GM12872 (cell line): ENCODE data around the gene TNFSF13B.

ENCODE experiments used
- TF ChIP-seq, protein P1 (sequence below): IDR thresholded peaks from 3 replicates; pipeline ENCODE4 v1.5.1; 2011; ENCODE audit warnings: low read depth, mild to moderate bottlenecking, low read length, moderate library complexity; ENCODE audit not compliant: insufficient read depth

TNFSF13B gene, protein sequence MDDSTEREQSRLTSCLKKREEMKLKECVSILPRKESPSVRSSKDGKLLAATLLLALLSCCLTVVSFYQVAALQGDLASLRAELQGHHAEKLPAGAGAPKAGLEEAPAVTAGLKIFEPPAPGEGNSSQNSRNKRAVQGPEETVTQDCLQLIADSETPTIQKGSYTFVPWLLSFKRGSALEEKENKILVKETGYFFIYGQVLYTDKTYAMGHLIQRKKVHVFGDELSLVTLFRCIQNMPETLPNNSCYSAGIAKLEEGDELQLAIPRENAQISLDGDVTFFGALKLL

DNA sequence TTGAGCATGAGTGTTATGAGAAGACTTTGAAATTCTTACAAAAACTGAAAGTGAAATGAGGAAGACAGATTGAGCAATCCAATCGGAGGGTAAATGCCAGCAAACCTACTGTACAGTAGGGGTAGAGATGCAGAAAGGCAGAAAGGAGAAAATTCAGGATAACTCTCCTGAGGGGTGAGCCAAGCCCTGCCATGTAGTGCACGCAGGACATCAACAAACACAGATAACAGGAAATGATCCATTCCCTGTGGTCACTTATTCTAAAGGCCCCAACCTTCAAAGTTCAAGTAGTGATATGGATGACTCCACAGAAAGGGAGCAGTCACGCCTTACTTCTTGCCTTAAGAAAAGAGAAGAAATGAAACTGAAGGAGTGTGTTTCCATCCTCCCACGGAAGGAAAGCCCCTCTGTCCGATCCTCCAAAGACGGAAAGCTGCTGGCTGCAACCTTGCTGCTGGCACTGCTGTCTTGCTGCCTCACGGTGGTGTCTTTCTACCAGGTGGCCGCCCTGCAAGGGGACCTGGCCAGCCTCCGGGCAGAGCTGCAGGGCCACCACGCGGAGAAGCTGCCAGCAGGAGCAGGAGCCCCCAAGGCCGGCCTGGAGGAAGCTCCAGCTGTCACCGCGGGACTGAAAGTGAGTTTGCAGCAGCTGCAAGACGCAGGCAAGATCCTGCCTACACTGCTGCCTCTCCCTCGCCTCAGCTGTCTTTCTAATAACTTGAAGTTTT lies at the start of gene TNFSF13B:
Gene TNFSF13B (plus strand): TSS at position 118 of the 728 bp plus-strand sequence. CDS start 178 bp downstream, at position 296.
- TF ChIP-seq, protein P1, sequence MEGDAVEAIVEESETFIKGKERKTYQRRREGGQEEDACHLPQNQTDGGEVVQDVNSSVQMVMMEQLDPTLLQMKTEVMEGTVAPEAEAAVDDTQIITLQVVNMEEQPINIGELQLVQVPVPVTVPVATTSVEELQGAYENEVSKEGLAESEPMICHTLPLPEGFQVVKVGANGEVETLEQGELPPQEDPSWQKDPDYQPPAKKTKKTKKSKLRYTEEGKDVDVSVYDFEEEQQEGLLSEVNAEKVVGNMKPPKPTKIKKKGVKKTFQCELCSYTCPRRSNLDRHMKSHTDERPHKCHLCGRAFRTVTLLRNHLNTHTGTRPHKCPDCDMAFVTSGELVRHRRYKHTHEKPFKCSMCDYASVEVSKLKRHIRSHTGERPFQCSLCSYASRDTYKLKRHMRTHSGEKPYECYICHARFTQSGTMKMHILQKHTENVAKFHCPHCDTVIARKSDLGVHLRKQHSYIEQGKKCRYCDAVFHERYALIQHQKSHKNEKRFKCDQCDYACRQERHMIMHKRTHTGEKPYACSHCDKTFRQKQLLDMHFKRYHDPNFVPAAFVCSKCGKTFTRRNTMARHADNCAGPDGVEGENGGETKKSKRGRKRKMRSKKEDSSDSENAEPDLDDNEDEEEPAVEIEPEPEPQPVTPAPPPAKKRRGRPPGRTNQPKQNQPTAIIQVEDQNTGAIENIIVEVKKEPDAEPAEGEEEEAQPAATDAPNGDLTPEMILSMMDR, result peak; percentile 53

DNA sequence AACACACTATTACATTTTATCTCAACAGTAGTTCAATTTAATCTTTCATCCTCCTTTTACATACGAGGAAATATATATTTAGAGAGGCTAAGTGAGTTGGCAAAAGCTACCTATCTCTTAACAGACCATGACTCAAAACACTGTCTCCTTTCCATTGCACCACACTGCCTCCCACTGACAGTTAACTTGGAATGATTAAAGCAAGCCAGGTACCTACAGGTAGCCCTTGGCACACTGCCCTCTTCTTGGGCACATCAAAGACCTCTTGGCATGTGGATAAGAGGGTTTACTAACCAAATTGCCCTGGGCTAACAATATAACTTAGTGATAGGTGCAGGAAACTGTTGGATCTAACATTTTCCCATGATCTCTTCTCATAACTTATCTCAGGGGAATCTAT lies 49.5 kb upstream of the TNFSF13B start:
- TF ChIP-seq, protein P1, result 0 out of 3 replicates have a peak, but pooled peaks have one; percentile 10

DNA sequence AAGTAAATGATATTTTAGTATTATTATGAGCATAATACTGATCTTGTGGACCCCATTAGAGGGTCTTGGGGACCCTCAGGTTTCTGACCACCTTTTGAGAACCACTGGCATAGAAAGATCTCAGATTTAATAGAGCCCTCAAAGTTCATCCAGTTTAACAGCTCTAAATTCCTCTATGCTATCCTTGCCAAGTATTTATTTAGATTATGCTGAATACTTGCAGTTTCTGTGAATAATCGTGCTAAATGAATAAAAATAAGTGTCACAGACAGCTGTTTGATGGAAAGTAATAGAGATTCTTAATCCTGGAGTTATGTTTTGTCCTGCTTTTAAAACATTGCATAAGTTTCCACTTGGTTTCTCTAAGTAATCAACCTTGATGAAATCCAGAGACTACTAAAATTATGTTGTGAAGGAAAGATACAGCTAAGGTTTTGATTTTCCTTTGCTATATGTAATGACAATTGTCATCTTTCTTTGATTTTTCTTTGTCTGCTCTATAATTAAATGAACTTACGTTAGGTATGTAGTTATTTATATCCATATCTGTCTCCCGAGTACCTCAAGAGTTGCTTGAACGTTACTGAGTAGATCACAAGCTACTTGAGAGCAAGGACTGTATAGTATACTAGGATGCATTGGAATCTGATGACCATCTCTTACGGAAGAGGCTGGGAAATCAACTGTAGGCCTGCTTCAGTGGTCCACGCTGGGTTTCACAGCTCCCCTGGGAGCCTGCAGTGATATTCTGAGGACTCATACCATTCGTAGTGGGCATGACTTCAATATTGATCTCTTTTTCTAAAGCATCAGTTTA lies 45.6 kb upstream of the TNFSF13B start:
- TF ChIP-seq, protein P1, result no peak

DNA sequence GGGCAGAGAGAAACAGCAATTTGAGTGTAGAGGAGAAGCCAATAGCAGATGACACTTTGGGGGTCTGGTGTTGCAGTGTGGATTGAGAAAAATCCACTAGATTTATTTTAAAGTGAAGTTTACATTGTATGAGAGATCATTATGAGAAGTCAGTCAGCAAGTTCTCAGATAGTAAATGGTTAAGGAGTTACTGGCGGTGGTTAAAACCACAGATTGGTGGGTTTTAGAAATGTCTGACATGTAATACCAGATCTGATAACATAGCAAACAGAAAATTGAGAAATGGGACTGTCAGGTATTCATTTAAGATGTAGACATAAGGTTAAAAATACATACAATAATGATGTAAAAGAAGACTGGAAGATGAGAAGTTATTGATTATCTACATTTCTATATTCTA lies 44.1 kb upstream of the TNFSF13B start:
- TF ChIP-seq, protein P1, result no peak

DNA sequence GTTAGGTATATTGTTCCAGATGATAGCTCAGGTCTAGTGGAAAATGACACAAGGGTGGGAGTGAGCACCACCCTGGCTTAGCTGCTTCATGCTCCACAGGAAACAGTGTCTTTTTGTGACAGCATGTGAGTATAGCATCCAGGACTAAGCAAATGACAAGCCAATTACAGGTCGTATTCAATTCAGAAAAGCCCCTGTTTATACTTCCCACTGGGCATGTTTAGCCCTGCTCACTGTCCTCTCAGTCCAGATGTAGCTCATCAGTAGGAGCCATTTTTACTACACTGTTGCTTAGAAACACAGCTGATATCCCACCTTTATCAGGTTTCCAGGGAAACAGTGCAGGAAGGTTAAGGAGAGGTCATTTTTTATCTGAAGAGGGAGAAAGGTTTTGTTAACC lies 43.3 kb upstream of the TNFSF13B start:
- TF ChIP-seq, protein P1, result no peak

DNA sequence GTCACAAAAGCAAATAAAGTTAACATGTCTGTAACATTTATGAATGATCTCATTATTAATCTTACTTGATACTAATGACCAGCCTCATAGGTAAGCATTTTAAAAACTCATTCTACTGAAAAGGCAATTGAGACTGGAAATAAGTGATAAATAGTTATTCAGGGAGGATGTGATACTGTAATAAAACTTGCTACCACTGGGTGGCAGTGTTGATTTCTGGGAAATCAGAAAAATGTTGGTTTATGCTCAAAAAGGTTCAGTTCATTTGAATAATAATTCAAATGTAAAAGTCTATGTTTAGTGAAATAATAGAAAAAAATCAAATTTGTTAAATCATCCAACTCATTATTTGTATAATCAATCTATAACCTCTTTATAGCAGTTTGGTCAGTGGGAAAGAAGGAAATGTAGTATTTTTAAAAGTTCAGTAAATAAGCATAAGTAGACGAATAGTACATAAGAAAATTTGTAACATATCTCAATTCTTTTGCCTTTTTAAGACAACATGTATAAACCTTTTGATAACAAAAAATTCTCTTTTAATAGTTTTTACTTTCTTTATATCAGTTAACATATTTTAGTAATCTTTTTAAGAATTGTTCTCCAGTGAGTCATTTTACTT lies 41.8 kb upstream of the TNFSF13B start:
- TF ChIP-seq, protein P1, result peak; percentile 46; the same call in 2 of the 3 replicates
